ENCODE results near the gene PHACTR3.

- no peak for TF ChIP-seq CTCF (IDR thresholded peaks at IDR 0.05)
- no peak for TF ChIP-seq POLR2AphosphoS5 (IDR thresholded peaks at IDR 0.05)
These were observed 175.5 kb downstream of the PHACTR3 start for GRCh38 chr20:59779656-59780380.

Data from prostate gland (tissue), 2 donors.